NCI-H1436 treated with DMSO at 0.1 percent for 48 hours (cell line): ENCODE measurements around the gene MMP15.
"Not testable (repeated sequence)": the region's sequence is repeated elsewhere in the genome, so short reads cannot be mapped to it uniquely, and the experiment has no call there.

Experiments
- DNase-seq: peaks from one replicate; lab custom pipeline; 2025; lab: John Stamatoyannopoulos, UW

Gene MMP15

GRCh38 chr16:58025351-58026138, at the start of gene MMP15:
Gene MMP15 (plus strand): TSS chr16:58025754. CDS start chr16:58026351, 597 bp downstream.
- DNase-seq: no peak

- no peak for DNase-seq
Measured at GRCh38 chr16:57976331-57976796, 49.2 kb upstream of the MMP15 start.

GRCh38 chr16:57977418-57978069, 48.0 kb upstream of the MMP15 start:
- DNase-seq: no peak

- DNase-seq: not testable (repeated sequence)
Measured at GRCh38 chr16:57978070-57978465, 47.5 kb upstream of the MMP15 start.

- DNase-seq: no peak
Measured at GRCh38 chr16:57979006-57979585, 46.5 kb upstream of the MMP15 start.

GRCh38 chr16:57981636-57982035, 43.9 kb upstream of the MMP15 start:
- DNase-seq: no peak

GRCh38 chr16:57982385-57982784, 43.2 kb upstream of the MMP15 start:
- no peak for DNase-seq

- no peak for DNase-seq
Measured at GRCh38 chr16:57984443-57985203, 40.9 kb upstream of the MMP15 start.

GRCh38 chr16:57985204-57986181, 40.1 kb upstream of the MMP15 start:
- DNase-seq: no peak

GRCh38 chr16:57986196-57986595, 39.4 kb upstream of the MMP15 start:
- no peak for DNase-seq

- DNase-seq: no peak
Measured at GRCh38 chr16:57987441-57988177, 37.9 kb upstream of the MMP15 start.

GRCh38 chr16:57988929-57989328, 36.6 kb upstream of the MMP15 start:
- no peak for DNase-seq

- DNase-seq: no peak
Measured at GRCh38 chr16:57991551-57992059, 33.9 kb upstream of the MMP15 start.

- DNase-seq: no peak
Measured at GRCh38 chr16:57992084-57992483, 33.5 kb upstream of the MMP15 start.

GRCh38 chr16:57993438-57993837, 32.1 kb upstream of the MMP15 start:
- no peak for DNase-seq

- DNase-seq: no peak
Measured at GRCh38 chr16:57993897-57994296, 31.7 kb upstream of the MMP15 start.

- no peak for DNase-seq
Measured at GRCh38 chr16:57994361-57994760, 31.2 kb upstream of the MMP15 start.

GRCh38 chr16:57994778-57995177, 30.8 kb upstream of the MMP15 start:
- no peak for DNase-seq

- no peak for DNase-seq
Measured at GRCh38 chr16:57995721-57996405, 29.7 kb upstream of the MMP15 start.
